Measurements from ENCODE around the gene CCDC127.

Gene CCDC127

DNA sequence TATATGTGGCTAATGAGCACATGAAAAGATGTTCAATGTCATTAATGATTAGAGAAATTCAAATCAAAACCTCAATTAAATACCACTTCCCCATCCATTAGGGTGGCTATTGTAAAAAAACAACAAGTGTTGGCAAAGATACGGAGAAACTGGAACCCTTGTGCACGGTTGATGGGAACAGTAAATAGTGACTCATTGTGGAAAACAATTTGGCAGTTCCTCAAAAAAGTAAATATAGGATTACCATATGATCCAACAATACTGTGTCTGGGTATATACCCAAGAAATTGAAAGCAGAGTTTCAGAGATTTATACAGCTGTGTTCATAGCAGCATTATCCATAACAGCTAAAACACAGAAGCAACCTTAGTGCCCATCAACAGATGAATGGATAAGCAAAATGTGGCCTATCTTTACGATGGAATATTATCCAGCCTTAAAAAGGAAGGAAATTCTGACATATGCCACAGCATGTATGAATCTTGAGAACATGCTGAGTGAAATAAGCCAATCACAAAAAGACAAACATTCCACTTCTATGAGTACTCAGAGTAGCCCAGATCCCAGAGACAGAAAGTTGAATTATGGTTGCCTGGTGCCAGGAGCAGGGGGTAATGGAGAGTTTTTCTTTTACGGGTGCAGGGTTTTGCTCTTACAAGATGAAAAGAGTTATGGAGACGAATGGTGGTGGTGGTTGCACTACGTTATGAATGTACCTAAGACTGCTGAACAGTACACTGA, 68.0 kb downstream of the CCDC127 start:
- TF ChIP-seq, protein P1, sequence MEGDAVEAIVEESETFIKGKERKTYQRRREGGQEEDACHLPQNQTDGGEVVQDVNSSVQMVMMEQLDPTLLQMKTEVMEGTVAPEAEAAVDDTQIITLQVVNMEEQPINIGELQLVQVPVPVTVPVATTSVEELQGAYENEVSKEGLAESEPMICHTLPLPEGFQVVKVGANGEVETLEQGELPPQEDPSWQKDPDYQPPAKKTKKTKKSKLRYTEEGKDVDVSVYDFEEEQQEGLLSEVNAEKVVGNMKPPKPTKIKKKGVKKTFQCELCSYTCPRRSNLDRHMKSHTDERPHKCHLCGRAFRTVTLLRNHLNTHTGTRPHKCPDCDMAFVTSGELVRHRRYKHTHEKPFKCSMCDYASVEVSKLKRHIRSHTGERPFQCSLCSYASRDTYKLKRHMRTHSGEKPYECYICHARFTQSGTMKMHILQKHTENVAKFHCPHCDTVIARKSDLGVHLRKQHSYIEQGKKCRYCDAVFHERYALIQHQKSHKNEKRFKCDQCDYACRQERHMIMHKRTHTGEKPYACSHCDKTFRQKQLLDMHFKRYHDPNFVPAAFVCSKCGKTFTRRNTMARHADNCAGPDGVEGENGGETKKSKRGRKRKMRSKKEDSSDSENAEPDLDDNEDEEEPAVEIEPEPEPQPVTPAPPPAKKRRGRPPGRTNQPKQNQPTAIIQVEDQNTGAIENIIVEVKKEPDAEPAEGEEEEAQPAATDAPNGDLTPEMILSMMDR (IDR thresholded peaks at IDR 0.05; ENCODE audit: insufficient read depth, low read length, poor library complexity, severe bottlenecking), result no peak
- no peaks in the 10 kb centered on the region for H3K27me3 ChIP-seq (replicated peaks; ENCODE audit: control insufficient read depth, insufficient read depth, low read length)
- no peak overlapping the region for H3K4me3 ChIP-seq (replicated peaks; ENCODE audit: low read depth, low read length)
- no peaks in the 10 kb centered on the region for H3K36me3 ChIP-seq (ENCODE audit: control insufficient read depth, insufficient read depth, low read length)
- no peak for DNase-seq (ENCODE audit: extremely low read depth, insufficient read length)

DNA sequence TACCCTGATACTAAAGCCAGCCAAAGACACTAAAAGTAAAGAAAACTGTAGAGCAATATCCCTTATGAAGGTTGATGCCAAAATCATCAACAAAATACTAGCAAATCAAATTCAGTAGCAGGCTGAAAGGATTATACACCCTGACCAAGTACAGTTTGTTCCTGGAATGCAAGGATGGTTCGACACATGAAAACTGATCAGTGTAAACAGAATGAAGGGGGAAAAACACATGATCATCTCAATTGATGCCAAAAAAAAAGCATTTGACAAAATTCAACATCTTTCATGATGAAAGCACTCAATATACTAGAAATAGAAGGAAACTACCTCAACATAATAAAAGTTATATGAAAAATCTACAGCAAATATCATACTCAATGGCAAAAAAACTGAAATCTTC, 70.2 kb downstream of the CCDC127 start:
- no peak for DNase-seq (ENCODE audit: extremely low read depth, insufficient read length)
- no peaks in the 10 kb centered on the region for H3K36me3 ChIP-seq (ENCODE audit: control insufficient read depth, insufficient read depth, low read length)
- TF ChIP-seq, protein P1 (IDR thresholded peaks at IDR 0.05; ENCODE audit: insufficient read depth, low read length, poor library complexity, severe bottlenecking), result no peak
- no peaks in the 10 kb centered on the region for H3K27me3 ChIP-seq (replicated peaks; ENCODE audit: control insufficient read depth, insufficient read depth, low read length)
- H3K4me3 ChIP-seq (replicated peaks; ENCODE audit: low read depth, low read length), result no peak overlapping the region

All from GM06990 (cell line).